ENCODE data around the gene SNX27.

SNX27 gene

DNA sequence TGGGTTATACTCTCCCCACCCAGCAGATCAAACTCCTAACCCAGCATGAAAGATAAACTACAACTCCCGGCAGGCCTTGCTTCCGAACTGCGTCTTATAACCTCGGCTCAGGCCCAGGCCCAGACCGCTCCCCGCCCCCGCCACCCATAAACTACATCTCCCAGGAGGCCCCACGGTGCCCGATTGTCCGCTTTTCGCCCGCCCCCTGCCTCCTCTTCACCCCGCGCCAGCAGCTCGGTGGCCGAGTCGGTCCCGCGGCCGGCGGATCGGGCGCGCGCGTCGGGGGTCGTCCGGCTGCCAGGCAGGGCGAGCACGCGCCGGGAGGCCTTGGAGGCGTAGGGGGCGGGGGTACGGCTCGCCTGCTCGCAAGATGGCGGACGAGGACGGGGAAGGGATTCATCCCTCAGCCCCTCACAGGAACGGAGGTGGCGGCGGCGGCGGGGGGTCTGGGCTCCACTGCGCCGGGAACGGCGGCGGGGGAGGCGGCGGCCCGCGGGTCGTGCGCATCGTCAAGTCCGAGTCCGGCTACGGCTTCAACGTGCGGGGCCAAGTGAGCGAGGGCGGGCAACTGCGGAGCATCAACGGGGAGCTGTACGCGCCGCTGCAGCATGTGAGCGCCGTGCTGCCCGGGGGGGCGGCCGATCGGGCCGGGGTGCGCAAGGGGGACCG, at the start of gene SNX27:
TSS of gene SNX27 (plus strand) at position 219 of the 669 bp plus-strand sequence. CDS start at position 371, 152 bp downstream.
- in situ Hi-C loops (cut with HindIII; ENCODE audit: low sequenced_read_pairs): loop anchor here (10.0 kb wide), 1 partner anchor 223 kb away; the partner anchor contains the start of genes C2CD4D and RORC

DNA sequence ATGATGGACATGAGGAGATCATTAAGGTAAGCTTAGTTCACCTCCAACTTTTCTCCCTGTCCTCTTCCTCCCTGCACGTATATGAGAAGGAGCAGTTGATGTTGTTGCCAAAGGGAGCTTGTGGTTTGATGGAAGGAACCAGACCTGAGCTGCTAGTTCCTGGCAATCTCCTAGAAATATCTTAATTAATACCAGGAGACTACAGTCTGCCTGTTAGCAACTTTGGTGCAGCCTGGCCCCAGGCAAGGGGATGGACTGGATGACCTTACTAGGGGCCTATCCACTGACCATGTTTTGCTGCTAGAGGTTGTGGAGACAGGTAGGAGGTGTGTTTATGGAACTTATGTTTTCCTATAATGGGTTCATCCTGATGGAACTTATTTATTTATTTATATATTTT, 49.2 kb upstream of the SNX27 start:
- in situ Hi-C loops (cut with HindIII; ENCODE audit: low sequenced_read_pairs): no loop called here

- in situ Hi-C loops (cut with HindIII; ENCODE audit: low sequenced_read_pairs): no loop called here
Measured at GRCh38 chr1:151563376-151563775, 48.5 kb upstream of the SNX27 start.

- in situ Hi-C loops (cut with HindIII; ENCODE audit: low sequenced_read_pairs): no loop called here
Measured at GRCh38 chr1:151565502-151566189, 46.2 kb upstream of the SNX27 start.

DNA sequence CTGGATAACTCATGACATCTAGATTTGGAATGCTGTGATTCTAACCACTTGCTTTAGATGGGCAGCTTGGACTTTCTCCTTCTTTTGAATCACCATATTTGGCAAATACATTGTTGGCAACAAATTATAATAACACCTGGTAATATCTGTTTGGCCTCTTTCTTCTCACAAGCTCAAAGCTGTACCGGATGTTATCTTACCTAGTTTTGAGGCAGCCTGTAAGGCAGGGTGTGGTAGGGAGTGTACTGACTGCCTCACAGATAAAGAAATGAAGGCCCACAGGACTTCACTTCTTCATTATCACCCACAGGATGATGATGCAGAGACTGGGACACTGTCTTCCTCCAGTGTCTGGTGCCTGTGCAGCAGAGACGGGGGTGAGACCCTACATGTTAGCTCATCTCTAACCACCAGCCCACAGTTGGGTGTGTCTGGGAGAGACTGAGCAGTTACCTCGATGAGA, 43.2 kb upstream of the SNX27 start:
- in situ Hi-C loops (cut with HindIII; ENCODE audit: low sequenced_read_pairs): no loop called here

DNA sequence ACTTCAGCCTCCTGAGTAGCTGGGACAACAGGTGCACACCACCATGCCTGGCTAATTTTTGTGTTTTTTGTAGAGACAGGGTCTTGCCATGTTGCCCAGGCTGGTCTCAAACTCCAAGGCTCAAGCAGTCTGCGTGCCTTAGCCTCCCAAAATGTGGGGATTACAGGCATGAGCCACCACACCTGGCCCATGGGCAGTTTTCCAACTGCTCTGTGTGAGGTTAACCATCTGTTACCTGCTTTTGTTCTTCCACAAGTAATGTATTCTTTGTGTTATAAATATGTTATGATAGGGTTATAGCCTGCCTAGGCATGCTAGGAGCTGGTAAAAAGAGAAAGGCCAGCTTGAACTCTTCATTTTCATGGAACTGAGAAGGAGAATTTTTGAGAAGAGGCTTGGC, 41.0 kb upstream of the SNX27 start:
- in situ Hi-C loops (cut with HindIII; ENCODE audit: low sequenced_read_pairs): no loop called here

DNA sequence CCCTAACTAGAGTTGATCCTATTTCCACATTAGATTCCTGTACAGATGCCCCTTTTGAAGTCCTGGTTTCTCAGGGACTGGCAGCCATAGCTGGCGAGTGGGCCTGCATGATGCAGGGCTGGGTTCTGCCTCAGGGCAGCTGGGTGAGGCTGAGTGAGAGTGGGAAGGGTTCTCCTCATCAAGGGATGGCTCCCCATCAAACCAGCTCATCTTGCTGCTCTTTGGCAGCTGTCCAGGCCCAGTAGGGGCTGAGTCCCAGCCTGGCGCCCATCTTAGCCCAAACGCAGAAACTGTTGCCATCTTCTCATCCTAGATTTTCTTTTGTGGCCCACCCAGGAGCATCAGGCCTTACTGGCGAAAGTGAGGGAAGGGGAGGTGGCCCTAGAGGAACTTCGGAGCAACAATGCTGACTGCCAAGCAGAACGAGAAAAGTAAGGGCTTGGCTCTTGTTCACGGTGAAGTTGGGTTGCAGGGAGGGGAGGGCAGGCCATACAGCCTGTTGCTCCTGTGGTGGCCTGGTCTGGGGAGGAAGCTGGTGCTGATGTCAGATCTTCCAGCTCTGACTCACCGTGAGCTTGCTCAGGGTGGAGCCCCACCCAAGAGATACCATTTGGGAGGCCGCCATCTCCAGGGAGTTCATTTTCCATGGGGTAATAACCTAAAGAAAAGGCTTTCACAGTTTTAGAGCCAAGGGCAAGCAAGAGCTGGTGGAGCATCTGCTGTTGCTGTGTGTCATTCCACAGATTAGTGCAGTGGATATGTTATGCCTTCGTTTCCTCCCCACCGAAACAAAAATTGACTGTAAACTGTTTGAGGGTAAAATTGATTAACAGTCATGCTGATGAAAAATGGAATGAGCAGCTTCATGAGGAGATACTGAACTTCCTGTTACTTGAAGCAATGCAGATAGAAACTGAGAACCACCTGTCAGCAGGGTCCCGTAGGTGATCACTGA, 37.0 kb upstream of the SNX27 start:
- in situ Hi-C loops (cut with HindIII; ENCODE audit: low sequenced_read_pairs): no loop called here

DNA sequence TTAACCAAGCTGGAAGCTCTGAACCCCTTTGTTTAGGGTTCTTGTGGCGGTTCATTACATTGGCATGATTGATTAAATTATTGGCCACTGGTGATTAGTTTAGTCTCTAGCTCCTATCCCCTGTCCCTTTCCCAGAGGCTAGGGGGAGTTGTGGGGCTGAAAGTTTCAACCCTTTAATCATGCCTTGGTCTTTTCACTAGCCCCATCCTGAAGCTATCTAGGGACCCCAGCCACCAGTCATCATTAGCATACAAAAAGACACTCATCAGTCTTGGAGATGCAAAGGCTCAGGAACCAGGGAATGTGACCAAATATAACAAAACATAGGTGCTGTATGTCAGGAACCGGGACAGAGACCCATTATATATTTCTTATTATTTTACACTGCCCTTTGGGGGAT, 34.7 kb upstream of the SNX27 start:
- in situ Hi-C loops (cut with HindIII; ENCODE audit: low sequenced_read_pairs): no loop called here

DNA sequence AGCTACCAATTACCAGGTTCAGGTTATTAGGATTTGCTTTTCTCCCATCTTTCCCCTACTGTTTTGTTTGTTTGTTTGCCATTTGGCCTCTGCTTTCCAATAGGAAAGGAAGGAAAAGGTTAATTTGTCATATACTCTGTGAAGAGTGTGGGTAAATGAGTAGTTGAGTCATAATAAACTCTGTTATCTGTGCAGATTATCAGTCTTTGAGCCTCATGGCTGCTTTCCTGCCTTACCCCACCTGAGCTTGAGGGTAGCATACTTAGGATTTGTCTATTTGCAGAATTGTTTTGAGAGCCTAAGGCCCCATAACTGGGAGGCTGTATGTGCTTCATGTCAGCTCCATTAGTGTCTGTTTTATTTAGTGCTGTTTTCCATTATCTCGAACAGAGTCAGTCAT, 32.9 kb upstream of the SNX27 start:
- in situ Hi-C loops (cut with HindIII; ENCODE audit: low sequenced_read_pairs): no loop called here

- in situ Hi-C loops (cut with HindIII; ENCODE audit: low sequenced_read_pairs): no loop called here
Measured at GRCh38 chr1:151579436-151580225, 32.2 kb upstream of the SNX27 start.

DNA sequence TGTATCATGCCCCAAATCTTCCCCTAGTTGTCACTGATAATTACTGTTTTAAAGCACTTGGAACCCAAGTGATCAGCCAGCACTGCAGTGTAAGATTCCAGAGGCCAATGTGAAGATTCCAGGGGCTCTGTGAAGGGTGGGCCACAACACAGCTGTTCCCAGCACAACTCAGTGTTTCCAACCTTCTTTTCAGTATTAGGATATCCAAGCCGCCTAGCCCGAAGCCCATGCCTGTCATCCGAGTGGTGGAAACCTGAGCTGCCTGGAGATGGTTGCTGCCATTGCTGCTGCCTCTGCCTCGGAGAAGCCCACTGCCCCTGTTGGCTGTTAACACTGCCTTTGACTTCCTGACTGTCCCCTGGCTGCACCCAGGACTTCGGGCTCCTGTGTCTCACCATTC, 30.4 kb upstream of the SNX27 start:
- in situ Hi-C loops (cut with HindIII; ENCODE audit: low sequenced_read_pairs): no loop called here

- in situ Hi-C loops (cut with HindIII; ENCODE audit: low sequenced_read_pairs): no loop called here
Measured at GRCh38 chr1:151581921-151582320, 29.9 kb upstream of the SNX27 start.

GRCh38 chr1:151583796-151584195, 28.1 kb upstream of the SNX27 start:
- in situ Hi-C loops (cut with HindIII; ENCODE audit: low sequenced_read_pairs): no loop called here

GRCh38 chr1:151584278-151584677, 27.6 kb upstream of the SNX27 start:
- in situ Hi-C loops (cut with HindIII; ENCODE audit: low sequenced_read_pairs): no loop called here

GRCh38 chr1:151584780-151585179, 27.1 kb upstream of the SNX27 start:
- in situ Hi-C loops (cut with HindIII; ENCODE audit: low sequenced_read_pairs): no loop called here

GRCh38 chr1:151585622-151586021, 26.2 kb upstream of the SNX27 start:
- in situ Hi-C loops (cut with HindIII; ENCODE audit: low sequenced_read_pairs): no loop called here

GRCh38 chr1:151590961-151591360, 20.9 kb upstream of the SNX27 start:
- in situ Hi-C loops (cut with HindIII; ENCODE audit: low sequenced_read_pairs): no loop called here

GRCh38 chr1:151593730-151594129, 18.1 kb upstream of the SNX27 start:
- in situ Hi-C loops (cut with HindIII; ENCODE audit: low sequenced_read_pairs): no loop called here

GRCh38 chr1:151594143-151594625, 17.7 kb upstream of the SNX27 start:
- in situ Hi-C loops (cut with HindIII; ENCODE audit: low sequenced_read_pairs): no loop called here

DNA sequence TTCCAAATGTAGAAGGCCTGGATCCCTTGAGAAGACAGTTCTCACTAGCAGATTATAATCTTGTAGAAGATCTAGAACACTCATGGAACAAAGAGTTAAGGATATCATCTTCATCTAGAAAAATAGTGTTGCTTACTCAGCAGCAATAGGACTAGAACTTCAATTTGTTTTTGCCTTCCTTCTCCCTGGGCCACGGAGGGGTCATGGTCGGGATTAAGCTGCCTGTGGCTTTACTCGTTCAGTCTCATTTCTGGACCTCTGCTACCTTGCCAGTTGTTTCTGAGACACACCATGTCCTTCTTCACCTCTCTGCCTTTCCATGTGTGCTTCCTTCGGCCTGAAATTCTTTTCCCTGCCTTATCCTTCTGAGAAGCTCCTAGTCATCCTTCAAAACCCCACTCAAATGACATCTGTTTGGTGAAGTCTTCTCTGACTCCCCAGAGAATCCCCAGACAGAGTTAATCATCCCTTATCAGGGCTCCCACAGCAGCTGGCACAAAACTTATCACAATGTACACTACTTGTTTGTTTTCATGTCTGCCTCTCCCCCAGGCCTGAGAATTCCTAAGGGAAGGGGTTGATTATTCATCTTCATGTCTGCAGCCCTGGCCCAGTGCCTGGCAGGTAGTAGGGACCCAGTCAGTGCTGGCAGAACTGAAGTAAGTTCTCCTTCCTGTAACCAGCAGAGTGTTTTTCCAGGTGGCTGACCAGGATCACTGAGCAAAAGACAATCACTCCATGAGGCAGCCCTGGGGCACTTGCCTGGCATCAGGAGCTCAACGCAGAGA, 15.5 kb upstream of the SNX27 start:
- in situ Hi-C loops (cut with HindIII; ENCODE audit: low sequenced_read_pairs): no loop called here

Measured in DLD1 (cell line).